CD14-positive monocyte (primary cell): ENCODE results near the gene CREB3L4. TPM values are rescaled to one million over a fixed set of nuclear protein-coding genes. Genes with fewer than 3 reads are reported as not detected.
A peak's percentile ranks its signal among the peaks of the same experiment; 100 is the strongest.
"Not testable (repeated sequence)": the region's sequence is repeated elsewhere in the genome, so short reads cannot be mapped to it uniquely, and the experiment has no call there.

Experiments used
- DNase-seq, 3 donors: peaks; one replicate each; pipeline ENCODE4 v3.0.0-alpha.2; 2011 to 2022
- H2AFZ ChIP-seq: 2 replicates; pipeline ENCODE4 v1.6.0; 2012; ENCODE audit warnings: mild to moderate bottlenecking, low read depth, low read length, inconsistent platforms; ENCODE audit not compliant: insufficient read depth, poor library complexity, severe bottlenecking
- H3K27ac ChIP-seq, 2 donors: 1 replicate in 1 of 2; 2 replicates in 1 of 2; pipeline ENCODE4 v1.5.1; 2012 to 2013; ENCODE audit warnings: low read length in 2 of 2, control low read depth in 1 of 2, inconsistent platforms in 1 of 2, low read depth in 1 of 2, mild to moderate bottlenecking in 1 of 2
- H3K27me3 ChIP-seq, 2 donors: one replicate each; pipeline versions ENCODE4 v1.6.0 to v1.6.1; 2011 to 2013; ENCODE audit warnings: low read length in 2 of 2; ENCODE audit not compliant: control insufficient read depth in 2 of 2, insufficient read depth in 2 of 2
- H3K36me3 ChIP-seq, 2 donors: replicated peaks in 1 of 2; 1 replicate in 1 of 2; 2 replicates in 1 of 2; pipeline versions ENCODE4 v1.5.1 to v1.6.1; 2012 to 2013; ENCODE audit warnings: low read length in 2 of 2, control low read depth in 1 of 2, inconsistent platforms in 1 of 2, mild to moderate bottlenecking in 1 of 2; ENCODE audit not compliant: insufficient read depth in 2 of 2, control insufficient read depth in 1 of 2
- H3K4me1 ChIP-seq, 2 donors: 1 replicate in 1 of 2; 2 replicates in 1 of 2; pipeline versions ENCODE4 v1.5.1 to v1.6.1; 2012 to 2013; ENCODE audit warnings: low read length in 2 of 2, control low read depth in 1 of 2, inconsistent platforms in 1 of 2, mild to moderate bottlenecking in 1 of 2, moderate library complexity in 1 of 2; ENCODE audit not compliant: insufficient read depth in 2 of 2, control insufficient read depth in 1 of 2
- H3K4me2 ChIP-seq: replicated peaks from 2 replicates; pipeline ENCODE3; 2012; ENCODE audit warnings: low read length, moderate library complexity, mild to moderate bottlenecking; ENCODE audit not compliant: poor library complexity, severe bottlenecking; ENCODE audit errors: extremely low read depth
- H3K4me3 ChIP-seq, 3 experiments: fragments of 200-600 bp in 1 of 3; sonication (generic) in 1 of 3; replicated peaks in 1 of 3; 1 replicate in 2 of 3; 2 replicates in 1 of 3; pipeline ENCODE4 v1.5.1; 2011 to 2013; ENCODE audit warnings: low read length in 3 of 3, mild to moderate bottlenecking in 3 of 3, control low read depth in 2 of 3, low read depth in 2 of 3, inconsistent platforms in 1 of 3, moderate library complexity in 1 of 3
- H3K79me2 ChIP-seq: 2 replicates; pipeline ENCODE4 v1.6.0; 2012; ENCODE audit warnings: mild to moderate bottlenecking, control low read depth, inconsistent platforms, low read length, moderate library complexity; ENCODE audit not compliant: insufficient read depth
- H3K9ac ChIP-seq: 2 replicates; pipeline ENCODE4 v1.6.0; 2017; ENCODE audit warnings: low read length, mild to moderate bottlenecking; ENCODE audit not compliant: insufficient read depth, poor library complexity, severe bottlenecking
- H3K9me3 ChIP-seq, 2 donors: replicated peaks in 1 of 2; 1 replicate in 1 of 2; 2 replicates in 1 of 2; pipeline versions ENCODE4 v1.5.1 to v1.6.1; 2012 to 2013; ENCODE audit warnings: low read length in 2 of 2, control low read depth in 1 of 2; ENCODE audit not compliant: control insufficient read depth in 1 of 2, insufficient read depth in 1 of 2
- H4K20me1 ChIP-seq: 2 replicates; pipeline ENCODE4 v1.6.0; 2012; ENCODE audit warnings: mild to moderate bottlenecking, low read length, control low read depth, moderate library complexity; ENCODE audit not compliant: insufficient read depth
- H3K27ac Mint-ChIP-seq, 7 donors: one replicate each; pipeline ENCODE4 v1.8.0; 2020; ENCODE audit warnings: mild to moderate bottlenecking in 7 of 7, mixed read lengths in 7 of 7, moderate library complexity in 6 of 7, inconsistent platforms in 2 of 7
- H3K27me3 Mint-ChIP-seq, 3 donors: one replicate each; pipeline ENCODE4 v1.8.0; 2021 to 2022; ENCODE audit warnings: low read depth in 3 of 3, mild to moderate bottlenecking in 3 of 3, mixed read lengths in 3 of 3, moderate library complexity in 3 of 3, inconsistent platforms in 1 of 3
- H3K36me3 Mint-ChIP-seq, 2 donors: one replicate each; pipeline ENCODE4 v1.8.0; 2020; ENCODE audit warnings: mixed read lengths in 2 of 2, inconsistent platforms in 1 of 2, mild to moderate bottlenecking in 1 of 2
- H3K4me1 Mint-ChIP-seq: one replicate; pipeline ENCODE4 v1.8.0; 2020; ENCODE audit warnings: mild to moderate bottlenecking, mixed read lengths
- H3K4me3 Mint-ChIP-seq, 2 donors: one replicate each; pipeline ENCODE4 v1.8.0; 2020; ENCODE audit warnings: mild to moderate bottlenecking in 2 of 2, mixed read lengths in 2 of 2, moderate library complexity in 1 of 2
- H3K9me3 Mint-ChIP-seq, 7 donors: one replicate each; pipeline ENCODE4 v1.8.0; 2020 to 2022; ENCODE audit warnings: mixed read lengths in 7 of 7, mild to moderate bottlenecking in 6 of 7, moderate library complexity in 6 of 7, inconsistent platforms in 2 of 7
- CTCF ChIP-seq: fragments of 200-600 bp; IDR thresholded peaks from one replicate; pipeline ENCODE4 v1.8.0; 2022; ENCODE audit warnings: antibody characterized with exemption, mild to moderate bottlenecking
- WGBS: methylation state at CpG from one replicate; pipeline ENCODE4 v1.1.5; 2013; ENCODE audit warnings: missing lambda C conversion rate; ENCODE audit not compliant: insufficient coverage; 5-methylcytosine and 5-hydroxymethylcytosine counted together
- intact Hi-C, 2 donors: fragments of 100-400 bp; cut with micrococcal nuclease; formaldehyde crosslinking; loops; one replicate each; pipeline versions ENCODE4 v1.15.0 to v1.15.1; 2023
- polyA plus RNA-seq, 3 donors: library from polyadenylated mRNA; depleted of rRNA in 1 of 3; unstranded in 2 of 3; stranded (reverse) in 1 of 3; fragments of 300-500 nt in 2 of 3; fragments of >200 nt in 1 of 3; fragmentation: Illumina TruSeq in 2 of 3; gene quantifications; 1 replicate in 2 of 3; 2 replicates in 1 of 3; pipeline ENCODE4 v1.2.3, GENCODE V29; 2012 to 2021

CREB3L4 gene
- polyA plus RNA-seq, 3 donors: 5.0 to 7.6 (median 6.8) TPM

- Histone ChIP-seq H3K4me2 (no peak overlapping the region), H3K79me2 (peaks cover 20% of the 10 kb centered on the region), H3K27ac (no peak overlapping the region), H3K36me3 (peaks cover 16 to 40% of the 10 kb centered on the region in 2 donors), H3K4me3 (no peak overlapping the region), H3K9ac (no peak overlapping the region), H2AFZ (no peak overlapping the region), H3K4me1 (peaks cover 13 to 20% of the 10 kb centered on the region in 2 donors), H3K27me3 (no peaks in the 10 kb centered on the region), H3K9me3 (no peaks in the 10 kb centered on the region), H4K20me1 (no peaks in the 10 kb centered on the region)
- Mint-ChIP-seq H3K4me1 (peaks cover 16% of the 10 kb centered on the region), H3K9me3 (no peaks in the 10 kb centered on the region), H3K27me3 (peaks cover 0 to 1% (median 0%) of the 10 kb centered on the region in 3 donors), H3K4me3 (no peak overlapping the region), H3K36me3 (peaks cover 25 to 44% of the 10 kb centered on the region in 2 donors), H3K27ac (peak overlapping the region in 3 of 7 donors; percentile 12 to 62 (median 25))
- no peak for DNase-seq
- no CpG with 5 or more reads among the region's 3 CpGs for WGBS
- intact Hi-C loops: no loop called here
- TF ChIP-seq CTCF: no peak
Measured at GRCh38 chr1:153995202-153995601, 27.5 kb downstream of the CREB3L4 start.

DNA sequence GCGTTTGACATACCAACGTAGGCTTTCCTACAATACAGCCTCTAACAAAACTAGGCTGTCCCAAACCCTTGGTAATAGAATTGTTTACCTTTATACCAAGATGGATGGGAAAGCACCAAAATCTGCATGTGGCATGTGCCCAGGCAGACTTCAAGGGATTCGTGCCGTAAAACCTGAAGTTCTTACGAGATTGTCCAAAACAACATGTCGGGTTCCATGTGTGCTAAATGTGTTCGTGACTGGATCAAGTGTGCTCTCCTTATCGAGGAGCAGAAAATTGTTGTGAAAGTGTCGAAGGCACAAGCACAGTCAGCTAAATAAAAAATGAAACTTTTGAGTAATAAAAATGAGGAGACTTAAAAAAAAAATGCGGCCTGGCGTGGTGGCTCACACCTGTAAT lies 27.9 kb downstream of the CREB3L4 start:
- no peak for DNase-seq
- Histone ChIP-seq H3K27ac (no peak overlapping the region), H3K9me3 (no peaks in the 10 kb centered on the region), H3K4me1 (peaks cover 11 to 19% of the 10 kb centered on the region in 2 donors), H3K4me3 (no peak overlapping the region), H3K36me3 (peaks cover 16 to 40% of the 10 kb centered on the region in 2 donors), H3K79me2 (peaks cover 18% of the 10 kb centered on the region), H2AFZ (no peak overlapping the region), H3K9ac (no peak overlapping the region), H3K4me2 (no peak overlapping the region), H4K20me1 (no peaks in the 10 kb centered on the region), H3K27me3 (no peaks in the 10 kb centered on the region)
- H3K9me3 Mint-ChIP-seq: no peaks in the 10 kb centered on the region
- peak overlapping the region in 1 of 7 donors; percentile 12 for H3K27ac Mint-ChIP-seq
- WGBS: 97% methylated on average over 7 of the region's 11 CpGs
- intact Hi-C loops: no loop called here
- H3K36me3 Mint-ChIP-seq: peaks cover 25 to 44% of the 10 kb centered on the region in 2 donors
- H3K4me1 Mint-ChIP-seq: peaks cover 14% of the 10 kb centered on the region
- H3K4me3 Mint-ChIP-seq: no peak overlapping the region
- peaks cover 0 to 1% (median 0%) of the 10 kb centered on the region in 3 donors for H3K27me3 Mint-ChIP-seq
- no peak for TF ChIP-seq CTCF

DNA sequence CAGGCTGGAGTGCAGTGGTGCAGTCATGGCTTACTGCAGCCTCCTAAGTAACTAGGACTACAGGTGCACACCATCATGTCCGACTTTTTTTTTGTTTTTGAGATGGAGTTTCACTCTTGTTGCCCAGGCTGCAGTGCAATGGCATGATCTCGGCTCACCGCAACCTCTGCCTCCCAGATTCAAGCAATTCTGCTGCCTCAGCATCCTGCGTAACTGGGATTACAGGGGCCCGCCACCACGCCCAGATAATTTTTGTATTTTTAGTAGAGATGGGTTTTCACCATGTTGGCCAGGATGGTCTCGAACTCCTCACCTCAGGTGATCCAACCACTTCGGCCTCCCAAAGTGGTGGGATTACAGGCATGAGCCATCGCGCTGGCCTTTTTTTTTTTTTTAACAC lies 29.2 kb downstream of the CREB3L4 start:
- H3K27ac Mint-ChIP-seq, H3K9ac ChIP-seq, H3K4me3 Mint-ChIP-seq, H3K4me2 ChIP-seq, H3K4me1 Mint-ChIP-seq, H3K9me3 Mint-ChIP-seq, H3K79me2 ChIP-seq, H2AFZ ChIP-seq, DNase-seq, H3K4me3 ChIP-seq, H3K27ac ChIP-seq, H4K20me1 ChIP-seq, H3K27me3 ChIP-seq, intact Hi-C loops, H3K27me3 Mint-ChIP-seq, H3K9me3 ChIP-seq: not testable (repeated sequence)
- 94% methylated on average over 3 of the region's 10 CpGs for WGBS
- peaks cover 17 to 39% of the 10 kb centered on the region in 2 donors for H3K36me3 Mint-ChIP-seq
- H3K36me3 ChIP-seq: peaks cover 12 to 37% of the 10 kb centered on the region in 2 donors
- H3K4me1 ChIP-seq: peaks cover 2 to 11% of the 10 kb centered on the region in 2 donors
